NCI-H748 (cell line): ENCODE data around the gene C19orf81.
A peak's percentile ranks its signal among the peaks of the same experiment; 100 is the strongest.
"Not testable (repeated sequence)": the region's sequence is repeated elsewhere in the genome, so short reads cannot be mapped to it uniquely, and the experiment has no call there.

Experiments
- DNase-seq: peaks from one replicate; lab custom pipeline; 2025; ENCODE audit not compliant: unreplicated experiment; lab: John Stamatoyannopoulos, UW

Gene C19orf81

DNA sequence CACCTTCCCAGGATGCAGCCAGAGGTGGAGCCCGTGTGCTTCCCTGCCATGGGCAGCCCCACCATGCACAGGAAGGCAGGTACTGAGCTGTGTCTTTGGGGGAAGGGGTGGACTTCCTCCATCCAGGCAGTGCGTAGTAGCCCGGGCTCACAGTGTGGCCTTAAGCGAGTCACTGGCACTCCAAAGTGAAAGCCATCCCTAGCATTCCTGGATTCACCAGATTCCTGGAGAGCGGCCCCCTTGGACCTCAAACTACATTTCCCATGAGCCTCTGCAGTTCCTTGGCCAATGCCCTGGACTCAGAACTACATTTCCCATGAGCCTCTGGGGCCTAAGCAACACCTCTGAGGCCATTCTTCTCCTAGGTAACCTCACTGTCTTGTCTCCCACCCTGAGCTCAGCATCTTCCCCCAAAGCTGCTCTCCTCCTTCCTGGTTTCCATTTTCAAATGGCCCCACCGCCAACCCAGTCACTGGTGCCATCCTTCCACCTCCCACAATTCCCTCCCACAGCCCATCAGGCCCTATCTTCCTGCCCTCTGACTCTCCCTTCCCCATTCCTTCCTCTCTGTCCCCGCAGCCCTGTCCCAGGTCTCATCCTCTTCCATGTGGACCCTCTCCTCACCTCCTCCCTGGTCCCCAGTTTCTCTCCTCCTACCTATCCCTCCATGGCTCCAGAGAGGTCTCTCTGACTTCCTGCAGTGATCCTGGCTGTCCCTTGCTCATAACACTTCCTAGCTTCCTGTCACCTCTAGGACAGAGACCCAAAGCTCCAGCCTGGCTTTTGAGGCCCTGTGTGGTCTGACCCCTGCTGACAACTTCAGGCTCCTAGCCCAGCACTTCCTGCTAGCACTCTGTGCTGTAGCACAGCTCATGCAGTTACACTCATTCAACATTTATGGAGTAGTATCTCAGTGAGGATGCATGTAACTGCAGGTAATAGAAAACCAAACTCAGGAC lies at the start of gene C19orf81:
Gene C19orf81 (plus strand): TSS at position 13 of the 959 bp plus-strand sequence. CDS start 0 bp downstream, at position 13.
- DNase-seq, result peak; percentile 28

DNA sequence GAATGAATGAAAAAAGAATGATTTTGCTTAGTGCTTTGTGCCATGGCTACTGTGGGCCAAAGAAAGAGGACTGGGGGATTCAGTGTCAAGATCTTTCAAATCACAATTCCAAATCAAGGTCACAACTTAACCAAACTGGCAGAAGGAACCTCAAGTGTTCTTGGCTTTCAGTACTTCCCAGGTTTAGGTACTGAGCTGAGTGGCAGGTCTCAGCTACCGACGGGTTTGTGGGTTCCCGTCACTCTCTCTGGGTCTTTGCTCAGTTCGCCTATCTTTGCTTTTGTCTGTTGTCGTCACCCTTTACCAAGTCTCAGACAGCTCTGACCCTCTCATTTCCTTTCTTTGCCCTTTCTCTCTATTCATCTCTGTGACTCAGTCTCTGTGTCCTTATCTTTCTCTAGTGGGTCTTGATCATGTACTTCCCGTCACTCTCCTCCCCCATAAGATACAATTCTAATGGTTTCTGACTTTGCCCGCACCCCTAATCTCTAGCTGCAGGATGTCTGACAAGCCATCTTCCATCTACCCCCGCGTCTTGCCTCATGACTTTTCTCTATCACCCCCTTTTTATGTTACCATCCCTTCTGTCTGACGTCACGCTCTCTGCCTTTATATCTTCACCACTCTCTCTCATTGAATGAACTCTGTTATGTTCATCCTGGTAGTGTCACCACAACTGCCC lies 47.7 kb upstream of the C19orf81 start:
- DNase-seq, result no peak

DNA sequence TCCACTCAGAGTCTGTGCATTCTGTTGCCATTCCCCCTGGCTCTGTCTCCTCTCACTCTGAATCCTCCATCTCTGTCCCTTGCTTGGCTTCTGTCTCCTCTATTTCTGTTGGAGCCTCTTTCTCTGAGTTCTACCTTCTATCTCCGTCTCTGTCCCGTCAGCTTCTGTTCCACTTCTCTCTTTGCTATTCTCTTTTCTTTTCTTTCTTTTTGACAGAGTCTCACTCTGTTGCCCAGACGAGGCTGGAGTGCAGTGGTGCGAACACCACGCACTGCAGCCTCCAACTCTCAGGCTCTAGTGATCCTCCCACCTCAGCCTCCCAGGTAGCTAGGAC lies 47.2 kb upstream of the C19orf81 start:
- DNase-seq, result no peak

DNA sequence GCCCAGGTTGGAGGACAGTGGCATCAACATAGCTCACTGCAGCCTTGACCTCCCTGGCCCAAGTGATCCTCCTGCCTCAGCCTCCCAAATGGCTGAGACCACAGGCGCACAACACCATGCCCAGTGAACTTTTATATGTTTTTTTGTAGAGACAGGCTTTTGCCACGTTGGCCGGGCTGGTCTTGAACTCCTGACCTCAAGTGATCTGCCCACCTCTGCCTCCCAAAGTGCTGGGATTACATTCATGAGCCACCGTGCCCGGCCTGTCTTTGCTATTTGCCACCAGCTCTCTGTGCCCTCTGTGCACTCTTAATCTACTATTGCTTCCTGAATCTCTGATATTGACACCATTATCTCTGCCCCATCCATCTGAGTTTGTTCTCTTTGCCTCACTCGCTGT lies 46.7 kb upstream of the C19orf81 start:
- DNase-seq, result no peak

DNA sequence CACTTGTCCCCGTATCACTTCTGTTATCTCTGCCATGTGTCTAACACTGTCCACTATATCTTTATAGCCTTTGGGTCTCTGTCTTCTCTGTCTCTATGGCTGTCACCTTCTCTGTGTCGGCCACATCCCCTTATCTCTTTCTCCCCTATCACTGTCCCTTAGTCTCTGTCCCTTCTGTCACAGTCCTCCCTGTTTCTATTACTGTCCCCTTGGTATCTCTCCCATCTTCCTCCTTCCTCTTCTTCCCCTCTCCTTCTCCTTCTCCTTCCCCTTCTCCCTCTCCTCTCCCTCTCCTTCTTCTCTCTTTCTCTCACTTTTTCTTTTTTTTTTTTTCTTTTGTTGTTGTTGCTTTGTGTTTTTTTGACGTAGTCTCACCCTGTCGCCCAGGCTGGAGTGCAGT lies 46.3 kb upstream of the C19orf81 start:
- no peak for DNase-seq

DNA sequence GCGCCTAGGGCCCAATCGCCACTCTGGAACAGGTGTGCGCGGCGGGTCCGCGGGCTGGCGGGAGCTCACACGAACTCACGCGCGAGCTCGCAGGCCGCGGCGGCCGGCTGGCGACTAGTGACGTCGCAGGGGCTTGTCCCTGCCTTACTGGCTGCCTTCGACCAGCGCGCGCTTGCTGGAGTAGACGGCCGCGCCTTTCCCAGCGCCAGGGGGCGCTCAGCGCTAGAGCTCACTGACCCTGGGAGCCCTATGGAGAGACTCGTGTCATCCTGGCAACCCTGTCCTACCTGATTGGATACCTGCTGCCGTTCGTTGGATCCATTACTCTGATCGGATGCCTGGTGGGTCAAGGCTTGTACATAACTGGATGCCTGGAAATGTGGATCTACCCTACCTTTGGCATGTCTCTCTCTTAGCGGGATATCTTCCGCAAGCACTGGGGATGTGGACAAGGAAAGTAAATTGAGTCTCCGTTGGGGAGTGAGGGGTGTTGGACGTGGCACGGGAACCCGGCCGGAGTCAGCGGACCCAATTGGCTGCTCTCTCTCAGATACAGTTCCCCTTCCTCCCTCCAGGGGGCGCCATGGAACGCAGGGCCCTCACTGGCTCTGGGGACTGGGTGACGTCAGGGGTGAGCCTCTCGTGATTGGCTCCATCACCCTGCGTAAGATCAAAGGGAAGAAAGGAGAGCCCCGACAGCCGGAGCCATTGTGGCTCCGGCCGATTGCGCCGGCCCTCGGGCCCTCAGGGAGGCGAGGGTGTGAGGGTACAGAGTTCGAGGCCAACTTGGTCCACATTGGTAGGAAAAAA lies 44.8 kb upstream of the C19orf81 start:
- DNase-seq, result not testable (repeated sequence)

DNA sequence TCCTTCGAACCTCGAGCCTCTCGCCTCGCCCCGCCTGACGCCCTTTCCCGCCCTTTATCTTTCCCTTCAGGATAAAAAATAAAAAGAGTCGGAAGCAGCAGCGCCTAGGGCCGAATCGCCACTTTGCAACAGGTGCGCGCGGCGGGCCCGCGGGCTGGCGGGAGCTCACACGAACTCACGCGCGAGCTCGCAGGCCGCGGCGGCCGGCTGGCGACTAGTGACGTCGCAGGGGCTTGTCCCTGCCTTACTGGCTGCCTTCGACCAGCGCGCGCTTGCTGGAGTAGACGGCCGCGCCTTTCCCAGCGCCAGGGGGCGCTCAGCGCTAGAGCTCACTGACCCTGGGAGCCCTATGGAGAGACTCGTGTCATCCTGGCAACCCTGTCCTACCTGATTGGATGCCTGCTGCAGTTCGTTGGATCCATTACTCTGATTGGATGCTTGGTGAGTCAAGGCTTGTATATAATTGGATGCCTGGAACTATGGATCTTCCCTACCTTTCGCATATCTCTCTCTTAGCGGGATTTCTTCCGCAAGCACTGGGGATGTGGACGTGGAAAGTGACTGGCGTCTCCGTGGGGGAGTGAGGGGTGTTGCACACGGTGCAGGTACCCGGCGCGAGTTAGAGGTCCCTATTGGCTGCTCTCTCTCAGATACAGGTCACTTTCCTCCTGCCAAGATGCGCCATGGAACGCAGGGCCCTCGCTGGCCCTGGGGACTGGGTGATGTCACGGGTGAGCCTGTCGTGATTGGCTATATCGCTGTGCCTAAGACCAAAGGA lies 43.0 kb upstream of the C19orf81 start:
- peak; percentile 78 for DNase-seq

DNA sequence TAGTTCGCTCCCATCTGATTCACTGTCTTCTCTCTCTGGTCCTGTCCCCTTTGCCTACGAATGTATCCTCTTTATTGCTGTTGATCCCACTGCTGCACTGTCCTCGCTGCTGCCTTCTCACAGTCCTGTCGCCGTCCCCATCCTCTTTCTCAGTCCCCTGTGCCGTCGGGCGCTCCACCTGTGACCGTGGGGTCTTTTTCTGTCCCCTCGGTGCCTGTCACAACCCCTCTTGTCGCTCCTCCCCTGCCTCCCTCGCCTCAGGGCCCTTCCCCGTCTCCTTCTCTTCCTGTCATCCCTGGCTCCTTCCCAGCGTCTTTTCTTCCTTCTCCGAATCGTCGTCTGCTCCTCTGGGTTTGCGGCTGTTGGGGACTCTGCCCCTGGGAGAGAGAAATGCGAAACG lies 41.9 kb upstream of the C19orf81 start:
- DNase-seq, result no peak

DNA sequence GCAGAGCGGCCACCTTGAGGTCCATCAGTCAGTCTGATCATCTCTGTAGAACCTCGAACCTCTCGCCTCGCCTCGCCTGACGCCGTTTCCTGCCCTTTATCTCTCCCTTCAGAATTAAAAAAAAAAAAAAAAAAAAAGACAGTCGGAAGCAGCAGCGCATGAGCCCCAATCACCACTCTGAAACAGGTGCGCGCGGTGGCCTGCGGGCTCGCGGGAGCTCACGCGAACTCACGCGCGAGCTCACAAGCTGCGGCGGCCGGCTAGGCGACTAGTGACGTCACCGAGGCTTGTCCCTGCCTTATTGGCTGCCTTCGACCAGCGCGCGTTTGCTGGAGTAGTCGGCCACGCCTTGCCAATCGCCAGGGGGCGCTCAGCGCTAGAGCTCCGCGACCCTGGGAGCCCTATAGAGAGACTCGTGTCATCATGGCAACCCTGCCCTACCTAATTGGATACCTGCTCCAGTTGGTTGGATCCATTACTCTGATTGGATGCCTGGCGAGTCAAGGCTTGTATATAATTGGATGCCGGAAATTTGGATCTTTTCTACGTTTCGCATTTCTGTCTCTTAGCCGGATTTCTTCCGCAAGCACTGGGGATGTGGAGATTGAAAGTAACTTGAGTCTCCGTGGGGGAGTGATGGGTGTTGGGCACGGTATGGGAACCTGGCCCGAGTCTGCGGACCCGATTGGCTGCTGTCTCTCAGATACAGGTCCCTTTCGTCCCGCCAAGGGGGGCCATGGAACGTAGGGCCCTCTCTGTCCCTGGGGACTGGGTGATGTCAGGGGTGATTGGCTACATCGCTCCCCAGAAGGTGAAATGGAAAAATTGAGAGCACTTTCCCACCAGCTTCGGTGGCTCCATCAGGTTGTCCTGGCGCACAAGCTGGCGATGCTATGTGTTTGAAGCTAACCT lies 41.1 kb upstream of the C19orf81 start:
- DNase-seq, result peak; percentile 54

DNA sequence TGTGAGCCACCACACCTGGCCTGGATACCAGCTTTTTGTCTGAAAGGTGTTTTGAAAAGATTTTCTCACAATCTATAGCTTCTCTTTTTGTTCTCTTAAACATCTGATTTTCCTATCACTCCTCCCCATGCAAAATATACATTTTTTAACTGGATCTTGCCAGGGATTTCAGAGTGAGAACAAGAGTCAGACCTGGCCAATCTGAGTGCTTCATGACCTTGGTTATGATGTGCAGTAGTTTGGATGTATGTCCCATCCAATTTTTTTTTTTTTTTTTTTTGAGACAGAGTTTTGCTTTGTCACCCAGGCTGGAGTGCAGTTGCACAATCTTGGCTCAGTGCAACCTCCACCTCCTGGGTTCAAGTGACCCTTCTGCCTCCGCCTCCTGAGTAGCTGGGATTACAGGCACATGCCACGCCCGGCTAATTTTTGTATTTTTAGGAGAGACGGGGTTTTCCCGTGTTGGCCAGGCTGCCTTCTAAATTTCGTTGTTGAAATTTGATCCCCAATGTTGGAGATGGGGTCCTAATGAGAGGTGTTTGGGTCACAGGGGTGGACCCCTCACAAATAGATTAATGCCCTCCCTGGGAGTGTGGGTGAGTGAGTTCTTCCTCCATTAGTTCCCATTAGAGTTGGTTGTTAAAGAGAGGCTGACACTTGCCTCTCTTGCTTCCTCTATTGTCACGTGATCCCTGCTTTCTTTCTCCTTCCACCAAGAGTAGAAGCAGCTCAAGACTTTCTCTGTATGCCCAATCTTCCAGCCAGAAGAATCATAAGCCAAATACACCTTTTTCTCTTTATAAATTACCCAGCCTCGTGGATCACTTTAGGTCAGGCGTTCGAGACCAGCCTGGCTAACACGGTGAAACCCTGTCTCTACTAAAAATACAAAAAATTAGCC lies 36.5 kb upstream of the C19orf81 start:
- not testable (repeated sequence) for DNase-seq

DNA sequence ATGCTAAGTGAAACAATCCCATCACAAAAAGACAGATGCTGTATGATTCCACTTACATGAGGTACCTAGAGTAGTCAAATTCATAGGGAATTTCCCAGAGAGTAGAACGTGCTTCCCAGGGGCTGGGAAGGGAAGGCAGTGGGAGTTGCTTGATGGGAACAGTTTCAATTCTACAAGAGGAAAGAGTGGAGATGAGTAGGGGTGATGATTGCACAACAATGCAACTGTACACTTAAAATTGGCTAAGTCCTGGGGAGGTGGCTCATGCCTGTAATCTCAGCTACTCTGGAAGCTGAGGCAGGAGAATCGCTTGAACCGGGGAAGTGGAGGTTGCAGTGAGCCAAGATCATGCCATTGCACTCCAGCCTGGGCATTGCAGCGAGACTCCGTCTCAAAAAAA lies 30.9 kb upstream of the C19orf81 start:
- not testable (repeated sequence) for DNase-seq

DNA sequence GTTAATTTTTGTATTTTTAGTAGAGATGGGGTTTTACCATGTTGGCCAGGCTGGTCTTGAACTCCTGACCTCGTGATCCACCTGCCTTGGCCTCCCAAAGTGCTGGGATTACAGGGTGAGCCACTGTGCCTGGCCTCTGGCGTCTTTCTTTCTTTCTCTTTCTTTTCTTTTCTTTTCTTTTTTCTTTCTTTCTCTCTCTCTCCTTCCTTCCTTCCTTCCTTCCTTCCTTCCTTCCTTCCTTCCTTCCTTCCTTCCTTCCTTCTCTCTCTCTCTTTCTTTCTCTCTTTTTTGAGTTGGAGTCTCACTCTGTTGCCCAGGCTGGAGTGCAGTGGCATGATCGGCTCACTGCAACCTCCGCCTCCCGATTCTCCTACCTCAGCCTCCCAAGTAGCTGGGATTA lies 30.1 kb upstream of the C19orf81 start:
- DNase-seq, result not testable (repeated sequence)

DNA sequence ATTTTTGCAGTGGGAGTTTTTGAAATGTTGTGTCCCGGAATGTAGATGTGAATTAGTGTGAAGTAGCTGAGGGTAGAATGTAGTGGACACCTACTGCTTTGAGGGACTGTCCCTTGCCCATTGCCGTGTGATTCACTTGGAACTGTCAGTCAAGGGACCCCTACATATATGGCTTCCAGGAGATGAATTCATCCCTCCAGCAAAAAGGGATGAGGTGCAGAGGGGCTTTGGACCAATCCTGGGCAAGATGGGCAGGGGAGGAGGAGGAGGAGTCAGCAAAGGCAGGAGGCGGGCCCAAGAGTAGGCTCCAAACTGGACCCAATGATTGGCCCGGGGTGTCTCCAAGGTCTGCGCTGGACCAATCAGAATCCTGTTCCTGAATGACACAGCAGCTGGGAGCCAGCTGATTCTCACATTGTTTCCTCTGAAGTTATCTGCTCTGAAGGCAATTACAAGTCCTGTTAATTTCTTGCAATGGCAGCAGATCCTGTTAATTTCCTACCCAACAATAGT lies 28.8 kb upstream of the C19orf81 start:
- DNase-seq, result not testable (repeated sequence)

DNA sequence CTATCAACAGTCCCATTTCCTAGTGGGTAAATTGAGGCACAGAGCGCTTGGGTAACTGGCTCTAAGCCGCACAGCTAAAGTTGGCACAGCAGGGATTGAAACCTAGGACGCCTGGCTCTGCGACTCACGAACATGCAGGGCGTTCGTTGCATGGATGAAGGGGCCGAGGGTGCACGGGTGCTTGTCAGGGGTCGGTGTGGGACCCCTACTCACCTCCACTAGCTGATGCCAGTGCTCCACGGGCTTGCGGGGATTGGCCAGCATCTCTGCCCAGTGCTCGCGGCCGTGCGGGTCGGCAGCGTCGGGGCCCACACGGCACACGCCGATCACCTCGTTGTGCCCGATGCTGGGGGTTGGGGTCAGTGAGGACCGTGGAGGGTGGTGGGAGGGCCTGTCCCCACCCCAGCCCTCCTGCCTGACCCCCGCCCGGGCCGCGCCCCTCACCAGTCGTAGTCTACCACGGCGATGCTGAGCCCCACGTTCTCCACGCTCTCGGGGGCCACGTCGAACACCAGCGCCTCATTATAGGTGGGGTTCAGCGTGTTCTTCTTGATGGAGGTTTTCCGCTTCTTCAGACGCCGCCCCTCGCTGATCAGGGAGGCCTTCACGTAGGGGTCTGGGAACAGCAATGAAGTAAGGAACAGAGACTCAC lies 24.2 kb upstream of the C19orf81 start:
- no peak for DNase-seq

DNA sequence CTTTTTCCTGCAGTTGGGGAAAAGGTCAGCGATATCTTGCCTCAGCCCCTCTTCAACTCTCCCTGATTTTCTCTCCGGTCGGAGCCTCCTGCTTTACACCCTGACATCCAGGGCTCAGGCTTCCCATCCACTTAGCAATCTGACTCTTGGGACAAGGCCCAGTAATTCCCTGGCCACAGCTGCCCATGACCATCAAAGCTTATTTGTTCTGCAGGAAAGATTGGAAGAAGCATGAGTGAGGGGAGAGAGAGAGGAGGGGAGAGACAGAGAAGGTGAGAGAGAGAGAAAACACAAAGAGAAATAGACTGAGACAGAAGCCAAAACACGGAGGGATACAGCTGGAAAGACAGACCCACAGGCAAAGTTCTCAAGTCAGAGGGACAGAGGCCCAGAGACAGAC lies 23.2 kb upstream of the C19orf81 start:
- DNase-seq, result no peak

DNA sequence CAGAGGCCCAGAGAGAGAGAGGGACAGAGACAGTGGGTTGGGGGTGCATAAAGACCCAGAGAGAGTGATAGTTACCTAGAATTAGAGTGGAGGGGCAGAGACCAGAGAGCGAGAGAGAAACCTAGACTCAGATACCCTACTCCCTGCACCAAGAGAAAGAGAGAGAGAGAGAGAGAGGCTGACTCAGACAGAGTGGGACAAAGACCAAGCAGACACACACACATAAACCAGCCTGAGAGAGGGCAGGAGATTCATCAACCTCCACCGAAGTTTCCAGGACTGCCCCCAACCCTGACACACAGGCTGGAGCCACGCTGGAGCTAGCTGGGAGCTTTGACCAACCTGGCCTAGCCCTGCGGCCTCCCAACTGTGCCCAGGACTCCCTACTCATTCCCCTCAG lies 22.4 kb upstream of the C19orf81 start:
- no peak for DNase-seq

DNA sequence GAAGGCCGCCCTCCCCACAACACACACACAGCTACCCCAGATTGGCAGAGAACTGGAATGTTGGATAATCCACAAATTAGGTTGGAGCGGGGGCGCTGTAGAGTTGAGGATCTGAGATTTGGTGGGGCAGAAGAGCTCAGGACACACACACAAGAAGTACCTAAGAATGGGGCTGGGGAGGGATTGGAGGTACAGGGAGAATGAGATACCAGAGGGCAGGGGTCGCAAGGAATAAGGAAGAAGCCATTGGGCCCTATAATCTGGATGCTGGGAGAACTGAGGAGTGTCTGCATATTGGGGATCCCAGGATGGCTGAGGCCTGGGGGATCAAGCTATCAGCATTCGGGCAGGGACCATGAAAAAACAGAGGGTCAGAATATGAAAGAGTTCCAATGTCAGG lies 21.1 kb upstream of the C19orf81 start:
- DNase-seq, result no peak

DNA sequence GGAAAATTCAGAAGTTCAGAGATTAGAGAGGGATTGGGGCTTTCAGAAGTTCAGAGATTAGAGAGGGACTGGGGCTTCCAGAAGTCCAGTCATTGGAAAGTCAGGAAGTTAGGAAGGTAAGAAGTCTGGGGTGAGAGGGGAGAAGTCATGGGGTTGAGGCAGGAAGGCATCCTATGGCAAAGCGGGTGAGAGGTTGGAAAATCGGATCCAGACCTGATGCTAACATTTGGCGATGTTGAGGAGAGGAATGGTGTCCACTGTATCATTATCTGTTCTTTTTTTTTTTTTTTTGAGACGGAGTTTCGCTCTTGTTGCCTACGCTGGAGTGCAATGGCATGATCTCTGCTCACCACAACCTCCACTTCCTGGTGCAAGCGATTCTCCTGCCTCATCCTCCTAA lies 20.7 kb upstream of the C19orf81 start:
- DNase-seq, result no peak
